Liver (tissue), 3 donors: Measurements from ENCODE around the gene AGBL4.

Experiments
- CTCF ChIP-seq: fragments of 150-350 bp; IDR thresholded peaks from 2 replicates; pipeline ENCODE4 v1.5.1; 2017; ENCODE audit warnings: improper control_type of control experiment, low read depth, low read length; ENCODE audit not compliant: missing input control
- EGR1 ChIP-seq, 2 donors: IDR thresholded peaks; 2 replicates each; pipeline ENCODE4 v1.6.1; 2016 to 2018; ENCODE audit warnings: antibody characterized with exemption in 2 of 2, low read depth in 2 of 2
- FOXA1 ChIP-seq: IDR thresholded peaks from 2 replicates; pipeline ENCODE4 v1.6.1; 2016; ENCODE audit warnings: antibody characterized with exemption
- GABPA ChIP-seq, 2 donors: IDR thresholded peaks in 1 of 2; conservative IDR thresholded peaks in 1 of 2; 2 replicates each; pipeline ENCODE4 v1.6.1; 2016; ENCODE audit warnings: antibody characterized with exemption in 2 of 2, mild to moderate bottlenecking in 1 of 2, moderate library complexity in 1 of 2
- NR2F2 ChIP-seq: IDR thresholded peaks from 2 replicates; pipeline ENCODE4 v1.6.1; 2016; ENCODE audit warnings: antibody characterized with exemption
- YY1 ChIP-seq: IDR thresholded peaks from 2 replicates; pipeline ENCODE4 v1.6.1; 2016; ENCODE audit warnings: antibody characterized with exemption, mild to moderate bottlenecking
- ZBTB33 ChIP-seq: IDR thresholded peaks from 2 replicates; pipeline ENCODE4 v1.6.1; 2016; ENCODE audit warnings: antibody characterized with exemption
- donor health status: healthy.
- donor health status: healthy.

DNA sequence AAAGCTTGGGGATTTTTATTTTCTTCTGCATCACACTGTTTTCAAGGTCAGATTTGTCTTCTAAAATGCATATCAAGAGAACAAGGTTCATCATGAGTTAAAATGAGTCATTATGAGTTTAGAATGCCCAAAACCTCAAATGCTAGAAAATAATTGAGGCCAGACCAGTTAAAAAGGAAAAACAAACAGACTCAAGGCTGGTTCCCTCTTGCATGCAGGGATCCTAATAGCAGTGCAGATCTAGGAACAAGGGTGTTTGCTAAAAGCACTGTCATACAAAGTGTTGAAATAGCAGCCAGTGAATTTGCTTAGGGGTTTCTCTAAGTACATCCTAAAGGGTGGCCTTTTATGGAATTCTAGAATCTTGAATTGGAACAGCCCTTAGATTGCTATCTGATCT lies 1262.3 kb downstream of the AGBL4 start:
- TF ChIP-seq EGR1 (IDR thresholded peaks at IDR 0.05; ENCODE audit: low read depth in 2 of 2) (no peak), YY1 (no peak), ZBTB33 (no peak), CTCF (no peak), GABPA (IDR thresholded peaks at IDR 0.05 in 1 of 2, conservative IDR thresholded peaks at IDR 0.05 in 1 of 2) (no peak), NR2F2 (no peak), FOXA1 (no peak)
